ENCODE results near the gene CYP2A7. TPM values are rescaled to one million over a fixed set of nuclear protein-coding genes. Genes with fewer than 3 reads are reported as not detected.
"Not testable (repeated sequence)": the region's sequence is repeated elsewhere in the genome, so short reads cannot be mapped to it uniquely, and the experiment has no call there.

CYP2A7 gene
- polyA plus RNA-seq (2012; ENCODE audit: insufficient read depth, insufficient read length), result not detected

- DNase-seq (ENCODE audit: low read depth, low spot score); H3K4me3 ChIP-seq (ENCODE audit: low read length): not testable (repeated sequence)
These were observed at the start of gene CYP2A7 for GRCh38 chr19:40882062-40882461. Gene CYP2A7 (minus strand): TSS chr19:40882231. CDS start chr19:40882210, 21 bp downstream.

DNA sequence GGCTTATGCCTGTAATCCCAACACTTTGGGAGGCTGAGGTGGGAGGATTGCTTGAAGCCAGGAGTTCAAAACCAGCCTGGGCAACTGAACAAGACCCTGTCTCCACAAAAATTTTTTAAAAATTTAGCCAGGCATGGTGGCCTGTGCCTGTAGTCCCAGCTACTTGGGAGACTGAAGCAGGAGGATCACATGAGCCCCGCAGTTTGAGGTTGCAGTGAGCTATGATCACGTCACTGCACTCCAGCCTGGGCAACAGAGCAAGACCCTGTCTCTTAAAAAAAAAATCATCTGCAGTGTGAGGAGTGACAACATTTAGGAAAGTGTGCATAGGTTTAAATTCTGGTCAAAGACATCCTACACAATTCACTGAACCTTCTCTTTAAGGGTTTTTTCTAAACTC lies 48.8 kb upstream of the CYP2A7 start:
- H3K4me3 ChIP-seq (ENCODE audit: low read length); DNase-seq (ENCODE audit: low read depth, low spot score): not testable (repeated sequence)

GRCh38 chr19:40929942-40930341 lies 47.9 kb upstream of the CYP2A7 start:
- not testable (repeated sequence) for DNase-seq (ENCODE audit: low read depth, low spot score); H3K4me3 ChIP-seq (ENCODE audit: low read length)

DNA sequence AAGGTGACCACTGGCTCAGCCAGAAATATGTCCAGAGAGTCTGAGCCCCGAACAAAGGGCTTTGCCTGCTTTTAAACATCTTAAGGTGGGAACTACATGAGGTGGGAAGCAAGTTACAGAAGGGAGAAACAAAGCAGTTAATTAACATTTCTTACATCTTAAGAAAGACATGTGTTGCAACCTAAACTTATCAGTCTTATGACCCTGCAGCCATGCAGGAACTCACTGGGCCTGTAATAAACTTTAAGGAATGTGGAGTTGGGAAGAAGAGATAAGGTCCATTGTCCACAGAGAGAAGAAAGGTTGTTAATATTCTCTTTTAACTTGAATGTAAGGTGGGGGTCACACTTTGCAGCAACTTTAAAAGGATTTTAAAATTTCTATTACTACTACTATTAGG lies 46.8 kb upstream of the CYP2A7 start:
- H3K4me3 ChIP-seq (ENCODE audit: low read length), result no peak overlapping the region
- no peak for DNase-seq (ENCODE audit: low read depth, low spot score)

- no peak overlapping the region for H3K4me3 ChIP-seq (ENCODE audit: low read length)
- no peak for DNase-seq (ENCODE audit: low read depth, low spot score)
These were observed 45.5 kb upstream of the CYP2A7 start for GRCh38 chr19:40927567-40927966.

DNA sequence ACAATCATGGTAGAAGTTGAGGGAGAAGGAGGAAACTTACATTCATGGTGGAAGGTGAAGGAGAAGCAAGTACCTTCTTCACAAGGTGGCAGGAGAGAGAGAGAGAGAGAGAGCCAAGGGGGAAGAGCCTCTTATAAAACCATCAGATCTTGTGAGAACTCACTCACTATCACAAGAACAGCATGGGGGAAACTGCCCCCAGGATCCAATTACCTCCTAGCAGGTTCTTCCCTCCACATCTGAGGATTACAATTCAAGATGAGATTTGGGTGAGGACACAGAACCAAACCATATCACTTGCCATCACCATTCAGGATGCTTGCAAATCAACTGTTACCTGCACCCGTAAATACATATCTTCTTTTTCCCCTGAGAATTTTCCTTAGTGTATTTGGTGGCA lies 44.2 kb upstream of the CYP2A7 start:
- not testable (repeated sequence) for DNase-seq (ENCODE audit: low read depth, low spot score); H3K4me3 ChIP-seq (ENCODE audit: low read length)

GRCh38 chr19:40923934-40924391 lies 41.9 kb upstream of the CYP2A7 start:
- no peak for DNase-seq (ENCODE audit: low read depth, low spot score)
- no peak overlapping the region for H3K4me3 ChIP-seq (ENCODE audit: low read length)

DNA sequence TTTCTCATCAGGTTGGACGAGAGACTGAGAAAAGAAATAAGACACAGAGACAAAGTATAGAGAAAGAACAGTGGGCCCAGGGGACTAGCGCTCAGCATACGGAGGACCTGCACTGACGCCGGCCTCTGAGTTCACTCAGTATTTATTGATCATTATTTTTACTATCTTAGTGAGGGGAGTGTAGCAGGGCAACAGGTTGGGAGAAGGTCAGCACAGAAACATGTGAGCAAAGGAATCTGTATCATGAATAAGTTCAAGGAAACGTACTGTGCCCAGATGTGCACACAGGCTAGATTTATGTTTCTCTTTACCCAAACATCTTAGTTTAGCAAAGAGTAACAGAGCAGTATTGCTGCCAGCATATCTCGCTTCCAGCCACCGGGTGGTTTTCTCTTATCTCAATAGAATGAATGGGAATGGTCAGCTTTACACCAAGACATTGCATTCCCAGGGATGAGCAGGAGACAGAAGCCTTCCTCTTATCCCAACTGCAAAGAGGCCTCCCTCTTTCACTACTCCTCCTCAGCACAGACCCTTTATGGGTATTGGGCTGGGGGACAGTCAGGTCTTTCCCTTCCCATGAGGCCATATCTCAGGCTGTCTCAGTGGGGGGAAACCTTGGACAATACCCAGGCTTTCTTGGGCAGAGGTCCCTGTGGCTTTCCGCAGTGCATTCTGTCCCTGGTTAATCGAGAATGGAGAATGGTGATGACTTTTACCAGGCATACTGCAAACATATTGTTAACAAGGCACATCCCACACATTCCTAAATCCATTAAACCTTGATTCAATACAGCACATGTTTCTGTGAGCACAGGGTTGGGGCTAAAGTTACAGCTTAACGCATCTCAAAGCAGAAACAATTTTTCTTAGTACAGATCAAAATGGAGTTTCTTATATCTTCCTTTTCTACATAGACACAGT lies 40.5 kb upstream of the CYP2A7 start:
- H3K4me3 ChIP-seq (ENCODE audit: low read length); DNase-seq (ENCODE audit: low read depth, low spot score): not testable (repeated sequence)

DNA sequence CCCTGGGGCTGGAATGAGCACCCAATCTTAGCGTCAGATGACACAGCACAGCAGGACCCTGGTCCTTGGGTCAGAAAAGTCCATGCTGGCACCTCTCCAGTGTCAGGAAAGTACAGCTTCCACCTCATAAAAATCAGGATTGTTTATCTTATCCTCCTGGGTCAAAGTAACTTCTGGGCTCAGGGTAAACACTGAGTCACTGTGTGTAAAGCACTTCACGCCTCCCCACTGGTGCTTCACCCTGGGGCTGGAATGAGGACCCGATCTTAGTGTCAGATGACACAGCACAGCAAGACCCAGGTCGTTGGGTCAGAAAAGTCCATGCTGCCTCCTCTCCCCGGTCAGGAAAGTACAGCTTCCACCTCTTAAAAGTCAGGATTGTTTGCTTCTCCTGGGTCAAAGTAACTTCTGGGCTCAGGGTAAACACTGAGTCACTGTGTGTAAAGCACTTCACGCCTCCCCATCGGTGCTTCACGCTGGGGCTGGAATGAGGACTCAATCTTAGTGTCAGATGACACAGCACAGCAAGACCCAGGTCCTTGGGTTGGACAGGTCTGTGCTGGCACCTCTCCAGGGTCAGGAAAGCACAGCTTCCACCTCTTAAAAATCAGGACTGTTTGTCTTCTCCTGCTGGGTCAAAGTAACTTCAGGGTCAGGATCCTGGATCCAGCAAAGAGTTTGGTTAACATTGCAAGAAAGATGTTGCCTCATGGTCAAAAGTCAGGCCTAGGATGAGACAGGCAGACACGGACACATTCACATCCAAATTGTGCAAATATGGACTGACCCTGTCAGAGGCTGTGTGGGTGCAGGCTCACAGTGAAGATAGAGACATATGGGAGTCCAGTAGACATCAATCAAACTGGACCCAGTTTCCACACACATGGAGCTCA lies 39.2 kb upstream of the CYP2A7 start:
- no peak overlapping the region for H3K4me3 ChIP-seq (ENCODE audit: low read length)

GRCh38 chr19:40920300-40921004 lies 38.4 kb upstream of the CYP2A7 start:
- DNase-seq (ENCODE audit: low read depth, low spot score), result no peak

More for the DNA sequence above, 39.2 kb upstream of the CYP2A7 start:
- no peak for DNase-seq (ENCODE audit: low read depth, low spot score)

GRCh38 chr19:40919530-40920299 lies 37.7 kb upstream of the CYP2A7 start:
- H3K4me3 ChIP-seq (ENCODE audit: low read length); DNase-seq (ENCODE audit: low read depth, low spot score): not testable (repeated sequence)

More at GRCh38 chr19:40920300-40921004, 38.4 kb upstream of the CYP2A7 start:
- no peak overlapping the region for H3K4me3 ChIP-seq (ENCODE audit: low read length)

GRCh38 chr19:40918303-40918702 lies 36.3 kb upstream of the CYP2A7 start:
- DNase-seq (ENCODE audit: low read depth, low spot score); H3K4me3 ChIP-seq (ENCODE audit: low read length): not testable (repeated sequence)

- peak; percentile 44 for DNase-seq (ENCODE audit: low read depth, low spot score)
- H3K4me3 ChIP-seq (ENCODE audit: low read length), result no peak overlapping the region
These were observed 26.9 kb upstream of the CYP2A7 start for GRCh38 chr19:40908976-40909375.

DNA sequence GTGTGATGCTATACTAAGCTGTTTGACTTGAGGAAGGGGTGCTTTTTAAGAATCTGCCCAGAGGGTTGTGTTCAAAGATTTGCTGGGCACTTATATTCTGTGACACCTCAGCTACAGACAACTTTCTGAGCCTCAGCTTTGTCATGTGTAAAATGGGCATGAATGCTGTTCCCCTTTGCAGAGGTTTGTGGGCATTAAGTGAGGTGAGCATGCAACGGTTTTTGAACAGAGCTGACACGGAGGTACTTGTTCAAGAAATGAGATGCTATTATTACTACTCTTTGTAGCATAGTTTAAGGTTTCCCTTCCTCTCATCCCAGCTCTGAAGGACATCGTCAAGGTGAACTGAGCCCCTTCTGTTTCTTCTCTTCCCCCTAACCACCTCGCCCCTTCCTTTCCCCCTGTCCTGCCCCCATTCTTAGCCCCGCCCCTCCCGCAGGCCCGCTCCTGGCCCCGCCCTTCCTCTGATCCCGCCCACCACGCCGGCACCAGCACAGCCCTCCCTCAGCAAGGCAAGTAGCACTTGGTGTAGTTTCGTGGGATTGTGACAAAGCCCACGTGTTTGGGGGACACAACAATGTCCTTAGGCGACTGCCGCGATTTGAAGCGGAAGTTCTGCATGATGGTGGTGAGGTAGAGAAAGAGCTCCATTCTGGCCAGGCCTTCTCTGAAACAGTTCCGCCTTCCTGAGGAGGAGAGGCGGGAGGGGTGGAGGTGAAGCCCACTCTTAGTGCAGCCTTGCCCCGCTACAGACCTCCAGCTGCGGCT lies 26.1 kb upstream of the CYP2A7 start:
- no peak overlapping the region; the same call in 1 of the 2 replicates for H3K4me3 ChIP-seq (ENCODE audit: low read length)
- DNase-seq (ENCODE audit: low read depth, low spot score), result peak; percentile 9

GRCh38 chr19:40906512-40906911 lies 24.5 kb upstream of the CYP2A7 start:
- DNase-seq (ENCODE audit: low read depth, low spot score), result no peak

GRCh38 chr19:40904673-40905156 lies 22.7 kb upstream of the CYP2A7 start:
- not testable (repeated sequence) for H3K4me3 ChIP-seq (ENCODE audit: low read length); DNase-seq (ENCODE audit: low read depth, low spot score)

More at GRCh38 chr19:40906512-40906911, 24.5 kb upstream of the CYP2A7 start:
- H3K4me3 ChIP-seq (ENCODE audit: low read length), result no peak overlapping the region
